Measurements from ENCODE around the gene ZNF592.

- TF ChIP-seq ELK1 (IDR thresholded peaks at IDR 0.05; ENCODE audit: low read depth, low read length) (no peak), BHLHE40 (IDR thresholded peaks at IDR 0.05; ENCODE audit: low read depth, low read length) (no peak), ZSCAN20 (CRISPR knock-in tag; IDR thresholded peaks at IDR 0.05) (no peak), POLR2AphosphoS2 (conservative IDR thresholded peaks at IDR 0.05; ENCODE audit: low read length) (no peak), KDM1A (IDR thresholded peaks at IDR 0.05; ENCODE audit: low read depth) (no peak), CTCF (IDR thresholded peaks at IDR 0.05) (no peak), E2F6 (IDR thresholded peaks at IDR 0.05; ENCODE audit: borderline replicate concordance, low read depth) (no peak), MAX (IDR thresholded peaks at IDR 0.05) (no peak), MYC (IDR thresholded peaks at IDR 0.05; ENCODE audit: borderline replicate concordance, low read length) (no peak)
These were observed 103.8 kb downstream of the ZNF592 start for GRCh38 chr15:84852212-84852611.
